ENCODE data around the gene ZNF683. TPM values are rescaled to one million over a fixed set of nuclear protein-coding genes. Genes with fewer than 3 reads are reported as not detected.

The ZNF683 gene
- total RNA-seq, 1 donor from 2014 or later: 1.2 TPM

DNA sequence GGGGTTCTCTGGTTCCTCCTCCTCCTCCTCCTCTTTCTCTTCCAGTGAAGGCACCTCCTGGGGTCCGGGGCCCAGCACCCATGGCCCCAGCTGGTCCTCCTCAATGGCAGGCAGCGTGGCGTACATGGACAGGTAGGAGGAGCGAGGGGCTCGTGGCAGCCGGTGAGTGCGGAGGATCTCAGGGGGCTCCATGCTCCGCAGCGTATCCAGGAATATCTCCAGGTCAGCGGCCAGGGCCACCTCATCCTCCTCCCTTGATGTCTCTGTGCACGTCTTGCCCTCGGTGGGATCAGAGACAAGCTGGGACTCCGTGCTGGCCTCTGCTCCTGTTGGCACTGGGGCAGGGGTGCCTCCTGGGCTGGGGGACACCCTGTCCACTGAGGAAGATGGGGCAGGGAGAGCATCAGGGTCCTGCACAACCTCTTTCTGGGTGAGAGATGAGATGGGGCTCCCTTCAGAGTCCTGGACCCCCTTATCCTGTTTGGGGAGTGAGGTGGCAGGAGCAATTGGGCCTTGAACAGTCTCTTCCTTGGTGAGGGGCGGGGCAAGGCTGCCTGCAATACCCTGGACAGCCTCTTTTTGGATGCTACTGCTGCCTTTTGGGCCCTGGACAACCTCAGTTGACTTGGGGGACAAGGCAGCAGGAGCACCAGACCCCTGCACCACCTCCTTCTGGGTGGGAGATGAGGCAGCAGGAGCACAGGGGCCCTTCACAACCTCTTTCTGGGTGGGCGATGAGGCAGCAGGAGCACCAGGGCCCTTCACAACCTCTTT is 28.2 kb downstream of the ZNF683 start:
- ATAC-seq: peak in 1 of 2 donors; percentile 10
- Histone ChIP-seq H3K4me3 (no peak overlapping the region), H3K4me1 (no peaks in the 10 kb centered on the region), H3K36me3 (no peaks in the 10 kb centered on the region), H3K27ac (no peak overlapping the region), H3K27me3 (ENCODE audit: low read depth) (no peaks in the 10 kb centered on the region), H3K9me3 (no peaks in the 10 kb centered on the region)
- intact Hi-C loops (cut with DNase I): no loop called here
- DNase-seq: no peak
- TF ChIP-seq CTCF (IDR thresholded peaks at IDR 0.05): no peak

GRCh38 chr1:26340047-26340481 is 32.5 kb downstream of the ZNF683 start:
- no peak for ATAC-seq
- intact Hi-C loops (cut with DNase I): no loop called here

GRCh38 chr1:26338670-26339069 is 33.9 kb downstream of the ZNF683 start:
- ATAC-seq (no peak), DNase-seq (no peak)
- Histone ChIP-seq H3K36me3 (no peaks in the 10 kb centered on the region), H3K4me1 (peaks cover 18% of the 10 kb centered on the region), H3K9me3 (no peaks in the 10 kb centered on the region), H3K27me3 (ENCODE audit: low read depth) (peaks cover 10% of the 10 kb centered on the region), H3K27ac (no peak overlapping the region), H3K4me3 (no peak overlapping the region)
- intact Hi-C loops (cut with DNase I): no loop called here
- no peak for TF ChIP-seq CTCF (IDR thresholded peaks at IDR 0.05)

More at GRCh38 chr1:26340047-26340481, 32.5 kb downstream of the ZNF683 start:
- H3K36me3 ChIP-seq: no peaks in the 10 kb centered on the region
- DNase-seq: no peak
- no peak overlapping the region for H3K4me3 ChIP-seq
- no peak overlapping the region for H3K27ac ChIP-seq
- no peaks in the 10 kb centered on the region for H3K9me3 ChIP-seq
- no peak for TF ChIP-seq CTCF (IDR thresholded peaks at IDR 0.05)
- H3K27me3 ChIP-seq (ENCODE audit: low read depth): peaks cover 10% of the 10 kb centered on the region
- H3K4me1 ChIP-seq: peaks cover 18% of the 10 kb centered on the region

DNA sequence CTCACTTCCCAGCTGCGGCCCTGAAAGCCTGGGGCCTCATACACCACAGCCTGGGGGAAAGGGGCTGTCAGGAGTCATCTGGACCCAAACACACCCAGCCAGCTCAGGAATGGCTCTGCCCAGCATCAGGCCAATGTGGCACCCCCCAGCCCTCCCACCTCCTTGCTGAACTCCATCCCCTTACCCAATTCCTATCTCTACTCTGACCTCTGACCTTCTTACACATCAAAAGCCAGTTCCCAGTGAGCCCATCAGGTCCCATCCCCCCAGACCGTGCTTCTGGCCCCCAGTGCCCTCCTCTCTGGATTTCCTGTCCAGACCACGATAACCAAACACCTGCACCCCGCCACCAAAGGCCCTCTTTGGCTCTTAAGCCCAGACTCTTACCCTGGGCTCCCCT is 34.9 kb downstream of the ZNF683 start:
- no peak overlapping the region for H3K4me3 ChIP-seq
- no peak overlapping the region for H3K27ac ChIP-seq
- peaks cover 18% of the 10 kb centered on the region for H3K4me1 ChIP-seq
- no peak for TF ChIP-seq CTCF (IDR thresholded peaks at IDR 0.05)
- DNase-seq (no peak), ATAC-seq (no peak)
- intact Hi-C loops (cut with DNase I): no loop called here
- H3K9me3 ChIP-seq: no peaks in the 10 kb centered on the region
- H3K27me3 ChIP-seq (ENCODE audit: low read depth): peaks cover 10% of the 10 kb centered on the region
- no peaks in the 10 kb centered on the region for H3K36me3 ChIP-seq

- Histone ChIP-seq H3K36me3 (no peaks in the 10 kb centered on the region), H3K27ac (no peak overlapping the region), H3K4me3 (no peak overlapping the region), H3K9me3 (no peaks in the 10 kb centered on the region), H3K27me3 (ENCODE audit: low read depth) (peaks cover 10% of the 10 kb centered on the region), H3K4me1 (peaks cover 18% of the 10 kb centered on the region)
- no peak for TF ChIP-seq CTCF (IDR thresholded peaks at IDR 0.05)
- intact Hi-C loops (cut with DNase I): no loop called here
- DNase-seq: no peak
- ATAC-seq: no peak
These were observed 35.4 kb downstream of the ZNF683 start for GRCh38 chr1:26337206-26337535.

Data from lower lobe of right lung (tissue), 2 donors.